GM12872 (cell line): ENCODE data around the gene KLHL29.

Experiments
- CTCF ChIP-seq: IDR thresholded peaks from 3 replicates; pipeline ENCODE4 v1.5.1; 2011; ENCODE audit warnings: low read depth, mild to moderate bottlenecking, low read length, moderate library complexity; ENCODE audit not compliant: insufficient read depth

The KLHL29 gene

GRCh38 chr2:23668756-23669304, 283.9 kb downstream of the KLHL29 start:
- no peak for TF ChIP-seq CTCF

GRCh38 chr2:23669413-23670244, 284.6 kb downstream of the KLHL29 start:
- TF ChIP-seq CTCF, result no peak

GRCh38 chr2:23670245-23670592, 285.2 kb downstream of the KLHL29 start:
- TF ChIP-seq CTCF, result no peak

- TF ChIP-seq CTCF, result no peak
These were observed 288.1 kb downstream of the KLHL29 start for GRCh38 chr2:23673082-23673481.

- TF ChIP-seq CTCF, result no peak
These were observed 289.1 kb downstream of the KLHL29 start for GRCh38 chr2:23673830-23674679.

- TF ChIP-seq CTCF, result no peak
These were observed 290.5 kb downstream of the KLHL29 start for GRCh38 chr2:23675506-23675905.

GRCh38 chr2:23677836-23678235, 292.9 kb downstream of the KLHL29 start:
- TF ChIP-seq CTCF, result no peak
